ENCODE measurements around the gene LRFN5.
"Not testable (repeated sequence)": the region's sequence is repeated elsewhere in the genome, so short reads cannot be mapped to it uniquely, and the experiment has no call there.

Gene LRFN5

GRCh38 chr14:41911155-41911554, 304.5 kb downstream of the LRFN5 start:
- DNase-seq: not testable (repeated sequence)

- DNase-seq: no peak
Observed at GRCh38 chr14:41913398-41913797, 306.7 kb downstream of the LRFN5 start.

GRCh38 chr14:41915732-41916131, 309.1 kb downstream of the LRFN5 start:
- no peak for DNase-seq

- DNase-seq: no peak
Observed at GRCh38 chr14:41916313-41916712, 309.6 kb downstream of the LRFN5 start.

GRCh38 chr14:41925409-41925808, 318.7 kb downstream of the LRFN5 start:
- no peak for DNase-seq

GRCh38 chr14:41950428-41951151, 343.9 kb downstream of the LRFN5 start:
- no peak for DNase-seq

Measured in kidney glomerular epithelial cell (primary cell).